ENCODE data around the gene CEP135.

DNA sequence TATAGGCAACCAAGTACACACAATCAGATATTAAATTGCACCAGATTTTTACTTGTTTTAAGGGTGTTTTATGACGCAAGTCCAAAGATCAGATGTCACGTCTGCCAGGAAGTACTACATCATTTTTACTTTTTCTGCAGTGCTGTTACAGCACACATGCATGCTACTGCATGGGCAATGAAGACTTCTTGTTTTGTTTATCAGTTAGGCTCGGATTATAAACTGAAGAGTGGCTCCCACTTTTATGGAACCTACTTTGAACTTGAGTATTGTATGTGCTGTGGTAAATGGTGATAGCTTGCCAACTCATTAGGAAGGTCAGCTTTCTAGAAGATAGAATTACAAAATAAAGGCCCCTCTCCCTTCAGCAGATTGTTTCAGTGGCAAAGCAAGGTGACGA is 131.6 kb downstream of the CEP135 start:
- TF ChIP-seq CTCF (IDR thresholded peaks at IDR 0.05 in 2 of 3, conservative IDR thresholded peaks at IDR 0.05 in 1 of 3; ENCODE audit: borderline replicate concordance in 1 of 3, insufficient read depth in 1 of 3, low read depth in 2 of 3, low read length in 2 of 3) (no peak), POLR2AphosphoS5 (IDR thresholded peaks at IDR 0.05; ENCODE audit: low read depth, low read length) (no peak), SIN3A (IDR thresholded peaks at IDR 0.05; ENCODE audit: low read depth) (no peak), YY1 (IDR thresholded peaks at IDR 0.05; ENCODE audit: extremely low read depth, insufficient replicate concordance, low read depth, low read length) (no peak), POLR2A (IDR thresholded peaks at IDR 0.05; ENCODE audit: borderline replicate concordance, extremely low read depth, insufficient read depth, insufficient read length) (no peak), ZNF274 (IDR thresholded peaks at IDR 0.05; ENCODE audit: low read depth, low read length) (no peak), JUND (IDR thresholded peaks at IDR 0.05) (no peak), EGR1 (IDR thresholded peaks at IDR 0.05; ENCODE audit: low read depth) (no peak), EZH2 (IDR thresholded peaks at IDR 0.05) (no peak), ELF1 (IDR thresholded peaks at IDR 0.05; ENCODE audit: borderline replicate concordance, low read depth) (no peak), ZFX (IDR thresholded peaks at IDR 0.05) (no peak), RAD21 (IDR thresholded peaks at IDR 0.05; ENCODE audit: low read depth) (no peak)
- TF ChIP-seq, protein P1, sequence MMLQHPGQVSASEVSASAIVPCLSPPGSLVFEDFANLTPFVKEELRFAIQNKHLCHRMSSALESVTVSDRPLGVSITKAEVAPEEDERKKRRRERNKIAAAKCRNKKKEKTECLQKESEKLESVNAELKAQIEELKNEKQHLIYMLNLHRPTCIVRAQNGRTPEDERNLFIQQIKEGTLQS (IDR thresholded peaks at IDR 0.05), result no peak
- TF ChIP-seq, protein P2, sequence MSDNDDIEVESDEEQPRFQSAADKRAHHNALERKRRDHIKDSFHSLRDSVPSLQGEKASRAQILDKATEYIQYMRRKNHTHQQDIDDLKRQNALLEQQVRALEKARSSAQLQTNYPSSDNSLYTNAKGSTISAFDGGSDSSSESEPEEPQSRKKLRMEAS (IDR thresholded peaks at IDR 0.05), result no peak
